ENCODE data around the gene ARMH4. TPM values are rescaled to one million over a fixed set of nuclear protein-coding genes. Genes with fewer than 3 reads are reported as not detected.

Gene ARMH4
- total RNA-seq, 1 donor from 2014 or later: not detected

DNA sequence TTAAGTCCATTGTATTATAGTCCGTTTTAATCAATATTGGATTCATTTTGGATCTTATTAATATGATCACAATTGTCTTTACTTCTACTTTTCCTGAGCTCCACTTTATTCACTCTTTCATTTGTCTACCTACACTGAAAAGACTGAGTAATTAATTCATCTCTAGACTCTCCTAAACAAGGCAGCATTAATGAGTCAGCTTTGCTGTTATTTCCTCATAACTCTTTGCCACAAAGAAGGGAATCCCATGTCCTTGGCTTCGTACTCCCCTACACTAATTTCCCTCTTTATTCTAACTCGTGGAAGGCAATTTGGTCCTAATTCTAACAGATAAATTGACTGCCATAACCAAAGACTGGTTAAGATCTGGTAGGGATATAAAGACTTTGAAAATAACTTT lies 91.9 kb downstream of the ARMH4 start:
- TF ChIP-seq CTCF (IDR thresholded peaks at IDR 0.05): no peak
- no peak for DNase-seq
- POLR2A ChIA-PET: no interaction called here
- no peaks in the 10 kb centered on the region for H3K4me1 Mint-ChIP-seq
- no peak for ATAC-seq (ENCODE audit: low read depth)
- H3K36me3 Mint-ChIP-seq (ENCODE audit: low read depth): no peaks in the 10 kb centered on the region
- H3K9me3 Mint-ChIP-seq: no peaks in the 10 kb centered on the region
- no peak overlapping the region for H3K27ac Mint-ChIP-seq
- no peak overlapping the region for H3K4me3 Mint-ChIP-seq
- H3K27me3 Mint-ChIP-seq: peaks cover 14% of the 10 kb centered on the region
- intact Hi-C loops (cut with micrococcal nuclease): no loop called here
- CTCF ChIA-PET: no interaction called here

DNA sequence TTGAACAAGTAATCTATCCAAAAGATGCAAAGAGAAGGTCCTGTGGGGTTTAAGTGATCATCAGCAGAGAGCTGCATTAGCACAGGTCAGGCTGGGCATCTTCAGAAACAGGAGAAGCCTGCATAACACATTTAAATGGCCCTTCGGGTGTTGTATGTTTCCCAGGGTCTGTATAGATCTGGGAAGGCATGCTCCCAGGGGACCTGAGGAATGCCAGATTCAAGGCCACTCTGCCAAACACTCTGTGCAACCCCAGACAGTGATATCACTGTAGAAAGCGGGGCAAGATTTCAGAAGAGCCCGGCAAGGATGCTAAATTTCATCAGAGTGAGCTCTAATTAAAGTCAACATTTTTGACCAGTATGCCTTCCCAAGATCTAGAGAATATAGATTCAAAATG lies 92.9 kb downstream of the ARMH4 start:
- intact Hi-C loops (cut with micrococcal nuclease): no loop called here
- no peaks in the 10 kb centered on the region for H3K9me3 Mint-ChIP-seq
- POLR2A ChIA-PET: no interaction called here
- peaks cover 14% of the 10 kb centered on the region for H3K27me3 Mint-ChIP-seq
- no peak for TF ChIP-seq CTCF (IDR thresholded peaks at IDR 0.05)
- H3K4me1 Mint-ChIP-seq: no peaks in the 10 kb centered on the region
- CTCF ChIA-PET: no interaction called here
- no peak overlapping the region for H3K27ac Mint-ChIP-seq
- no peak overlapping the region for H3K4me3 Mint-ChIP-seq
- ATAC-seq (ENCODE audit: low read depth) (no peak), DNase-seq (no peak)
- H3K36me3 Mint-ChIP-seq (ENCODE audit: low read depth): no peaks in the 10 kb centered on the region

DNA sequence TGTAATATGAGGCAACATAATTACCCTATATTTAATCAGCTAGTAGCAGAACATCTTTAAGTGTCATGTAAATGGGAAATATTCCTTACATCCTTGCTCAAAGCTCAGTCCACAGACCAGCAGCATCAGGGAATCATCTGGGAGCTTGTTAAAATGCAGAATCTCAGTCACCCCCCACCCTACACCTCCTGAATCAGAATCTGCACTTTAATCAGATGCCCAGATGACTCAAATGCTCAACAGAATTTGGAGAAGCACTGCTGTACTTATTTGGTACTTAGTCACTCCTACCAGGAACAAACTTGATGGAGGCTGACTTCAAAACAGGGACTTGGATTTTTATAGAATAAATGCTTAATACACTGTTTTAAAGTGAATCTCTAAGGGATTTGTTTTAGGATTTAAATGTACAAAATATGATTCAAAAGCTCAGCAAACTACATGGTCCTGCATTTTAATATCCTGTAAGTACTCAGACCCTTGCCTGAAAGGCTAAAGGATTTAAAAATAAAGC lies 96.5 kb downstream of the ARMH4 start:
- H3K27ac Mint-ChIP-seq: no peak overlapping the region
- CTCF ChIA-PET: no interaction called here
- H3K4me3 Mint-ChIP-seq: no peak overlapping the region
- H3K9me3 Mint-ChIP-seq: no peaks in the 10 kb centered on the region
- H3K36me3 Mint-ChIP-seq (ENCODE audit: low read depth): no peaks in the 10 kb centered on the region
- intact Hi-C loops (cut with micrococcal nuclease): no loop called here
- DNase-seq (no peak), ATAC-seq (ENCODE audit: low read depth) (no peak)
- no peak for TF ChIP-seq CTCF (IDR thresholded peaks at IDR 0.05)
- no peaks in the 10 kb centered on the region for H3K4me1 Mint-ChIP-seq
- peaks cover 8% of the 10 kb centered on the region for H3K27me3 Mint-ChIP-seq
- POLR2A ChIA-PET: no interaction called here

DNA sequence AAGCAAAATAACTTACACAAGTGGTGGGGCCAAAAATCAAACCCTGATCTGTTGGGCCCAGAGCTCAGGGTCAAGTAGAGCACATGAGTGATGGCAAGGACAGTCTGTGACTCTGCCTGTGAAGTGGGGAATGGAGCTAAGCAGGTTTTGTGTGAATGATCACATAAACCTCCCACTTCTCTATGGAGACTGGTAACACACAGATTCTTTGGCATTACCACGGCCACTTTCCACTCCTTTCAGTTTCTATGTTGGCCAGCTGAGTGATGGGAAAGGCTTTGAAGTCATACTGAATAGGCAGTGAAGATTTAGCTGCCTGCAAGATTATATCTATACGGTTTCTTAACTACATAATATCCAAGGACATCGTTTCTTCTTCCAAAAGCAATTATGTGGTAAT lies 97.9 kb downstream of the ARMH4 start:
- Mint-ChIP-seq H3K27ac (no peak overlapping the region), H3K36me3 (ENCODE audit: low read depth) (no peaks in the 10 kb centered on the region), H3K4me1 (no peaks in the 10 kb centered on the region), H3K9me3 (no peaks in the 10 kb centered on the region), H3K27me3 (peaks cover 4% of the 10 kb centered on the region), H3K4me3 (no peak overlapping the region)
- ChIA-PET CTCF (no interaction called here), POLR2A (no interaction called here)
- no peak for ATAC-seq (ENCODE audit: low read depth)
- TF ChIP-seq CTCF (IDR thresholded peaks at IDR 0.05): no peak
- no peak for DNase-seq
- intact Hi-C loops (cut with micrococcal nuclease): no loop called here

GRCh38 chr14:58048219-58048618 lies 103.8 kb downstream of the ARMH4 start:
- Mint-ChIP-seq H3K9me3 (peaks cover 3% of the 10 kb centered on the region), H3K27ac (no peak overlapping the region)
- intact Hi-C loops (cut with micrococcal nuclease): no loop called here

More at GRCh38 chr14:58048219-58048618, 103.8 kb downstream of the ARMH4 start:
- CTCF ChIA-PET: interaction anchor here (0.6 kb wide), 1 partner anchor 1522 kb away, joined by 3 read pairs; no protein-coding TSS in a partner anchor
- no peak for TF ChIP-seq CTCF (IDR thresholded peaks at IDR 0.05)
- no peak for ATAC-seq (ENCODE audit: low read depth)
- no peak overlapping the region for H3K4me3 Mint-ChIP-seq
- no peaks in the 10 kb centered on the region for H3K36me3 Mint-ChIP-seq (ENCODE audit: low read depth)
- peaks cover 2% of the 10 kb centered on the region for H3K27me3 Mint-ChIP-seq
- no peaks in the 10 kb centered on the region for H3K4me1 Mint-ChIP-seq
- POLR2A ChIA-PET: no interaction called here
- DNase-seq: no peak
